ENCODE results near the gene BTBD17.

BTBD17 gene

GRCh38 chr17:74389084-74389753 is 27.6 kb upstream of the BTBD17 start:
- in situ Hi-C loops (cut with HindIII; ENCODE audit: low sequenced_read_pairs) = no loop called here

GRCh38 chr17:74387365-74388218 is 25.9 kb upstream of the BTBD17 start:
- in situ Hi-C loops (cut with HindIII; ENCODE audit: low sequenced_read_pairs) = no loop called here

- in situ Hi-C loops (cut with HindIII; ENCODE audit: low sequenced_read_pairs) = no loop called here
Measured at GRCh38 chr17:74386386-74386785, 24.7 kb upstream of the BTBD17 start.

- in situ Hi-C loops (cut with HindIII; ENCODE audit: low sequenced_read_pairs) = no loop called here
Measured at GRCh38 chr17:74385201-74385600, 23.5 kb upstream of the BTBD17 start.

GRCh38 chr17:74383141-74383540 is 21.5 kb upstream of the BTBD17 start:
- in situ Hi-C loops (cut with HindIII; ENCODE audit: low sequenced_read_pairs) = no loop called here

- in situ Hi-C loops (cut with HindIII; ENCODE audit: low sequenced_read_pairs) = no loop called here
Measured at GRCh38 chr17:74380959-74381808, 19.5 kb upstream of the BTBD17 start.

GRCh38 chr17:74380086-74380958 is 18.7 kb upstream of the BTBD17 start:
- in situ Hi-C loops (cut with HindIII; ENCODE audit: low sequenced_read_pairs) = no loop called here

GRCh38 chr17:74379495-74380085 is 17.9 kb upstream of the BTBD17 start:
- in situ Hi-C loops (cut with HindIII; ENCODE audit: low sequenced_read_pairs) = no loop called here

- in situ Hi-C loops (cut with HindIII; ENCODE audit: low sequenced_read_pairs) = no loop called here
Measured at GRCh38 chr17:74374858-74375257, 13.2 kb upstream of the BTBD17 start.

GRCh38 chr17:74373838-74374606 is 12.4 kb upstream of the BTBD17 start:
- in situ Hi-C loops (cut with HindIII; ENCODE audit: low sequenced_read_pairs) = no loop called here

GRCh38 chr17:74372426-74372825 is 10.8 kb upstream of the BTBD17 start:
- in situ Hi-C loops (cut with HindIII; ENCODE audit: low sequenced_read_pairs) = no loop called here

- in situ Hi-C loops (cut with HindIII; ENCODE audit: low sequenced_read_pairs) = no loop called here
Measured at GRCh38 chr17:74371653-74372147, 10.0 kb upstream of the BTBD17 start.

- in situ Hi-C loops (cut with HindIII; ENCODE audit: low sequenced_read_pairs) = no loop called here
Measured at GRCh38 chr17:74369665-74370490, 8.2 kb upstream of the BTBD17 start.

GRCh38 chr17:74369221-74369620 is 7.6 kb upstream of the BTBD17 start:
- in situ Hi-C loops (cut with HindIII; ENCODE audit: low sequenced_read_pairs) = no loop called here

- in situ Hi-C loops (cut with HindIII; ENCODE audit: low sequenced_read_pairs) = no loop called here
Measured at GRCh38 chr17:74368341-74369081, 6.8 kb upstream of the BTBD17 start.

- in situ Hi-C loops (cut with HindIII; ENCODE audit: low sequenced_read_pairs) = no loop called here
Measured at GRCh38 chr17:74367206-74367605, 5.5 kb upstream of the BTBD17 start, which contains the start of gene GPR142. TSS of gene GPR142 (plus strand) at chr17:74367506. CDS start at chr17:74369541, 2,035 bp downstream.

GRCh38 chr17:74362810-74363498 is 1.3 kb upstream of the BTBD17 start:
- in situ Hi-C loops (cut with HindIII; ENCODE audit: low sequenced_read_pairs) = no loop called here

All from DLD1 (cell line).